NCI-H510A treated with DMSO at 0.1 percent for 48 hours (cell line): ENCODE measurements around the gene TXLNG.

Source experiments
- DNase-seq: peaks from one replicate; lab custom pipeline; 2025; lab: John Stamatoyannopoulos, UW

The TXLNG gene

DNA sequence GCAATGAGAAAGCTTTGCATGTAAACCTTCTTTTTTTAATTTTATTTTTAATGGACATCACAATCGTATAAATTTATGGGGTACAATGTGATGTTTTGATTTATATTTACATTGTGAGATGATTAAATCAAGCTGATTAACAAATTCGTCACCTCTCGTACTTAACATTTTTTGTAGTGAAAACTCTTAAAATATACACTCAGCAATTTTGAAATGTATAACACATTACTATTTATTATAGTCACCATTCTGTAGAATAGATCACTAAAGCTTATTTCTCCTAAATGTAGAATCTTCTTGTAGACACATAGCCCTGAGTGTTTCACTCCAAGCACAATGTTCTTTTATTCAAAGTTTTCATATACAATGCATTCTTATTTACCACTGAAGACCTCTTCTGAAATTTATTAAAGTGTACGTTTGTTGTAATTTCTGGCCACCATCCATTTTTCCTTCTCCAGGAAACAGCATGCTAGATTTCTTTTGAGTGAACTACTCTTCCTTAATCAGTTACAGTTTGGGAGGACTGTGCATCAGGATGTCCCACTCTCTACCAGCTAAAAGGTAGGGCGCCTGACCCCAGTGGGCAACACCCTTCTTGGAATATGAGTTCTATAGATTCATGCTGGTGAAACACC is 88.3 kb downstream of the TXLNG start:
- no peak for DNase-seq

DNA sequence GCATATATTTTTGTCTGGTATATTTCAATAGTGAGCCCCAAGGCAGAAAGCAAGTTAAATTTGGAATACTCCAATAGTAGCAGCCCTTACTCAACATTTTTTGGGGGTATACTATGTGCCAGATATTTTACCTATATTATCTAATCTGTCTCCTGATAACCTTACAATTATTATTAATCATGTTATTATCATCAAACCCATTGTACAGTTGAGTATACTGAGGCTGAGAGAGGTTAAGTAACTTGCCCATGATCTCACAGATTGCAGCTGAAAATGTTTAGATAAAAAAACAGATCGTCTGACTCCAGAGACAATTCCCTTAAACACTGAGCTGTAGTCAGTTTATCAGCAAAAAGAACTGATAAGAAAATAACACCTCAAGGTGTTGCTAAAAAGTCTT is 90.4 kb downstream of the TXLNG start:
- DNase-seq, result no peak

DNA sequence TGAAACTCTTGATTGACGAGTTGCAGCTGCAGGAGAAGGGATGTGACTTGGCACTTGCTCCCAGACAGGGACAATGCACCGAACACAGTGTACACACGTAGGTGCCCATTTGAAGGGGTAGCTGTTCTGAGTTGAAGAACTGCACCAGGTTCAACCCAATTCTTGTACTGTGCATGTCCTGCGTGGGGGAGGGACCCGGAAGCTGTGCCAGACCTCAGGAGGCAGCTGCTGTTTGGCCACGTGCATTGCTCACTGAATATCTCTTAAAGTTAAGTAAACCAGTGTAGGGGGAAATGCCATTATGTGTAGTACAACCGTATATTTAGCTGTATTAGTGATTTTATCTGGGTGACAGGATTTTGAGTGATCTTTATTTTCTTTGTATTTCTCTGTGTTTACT is 95.9 kb downstream of the TXLNG start:
- DNase-seq, result peak; percentile 39

DNA sequence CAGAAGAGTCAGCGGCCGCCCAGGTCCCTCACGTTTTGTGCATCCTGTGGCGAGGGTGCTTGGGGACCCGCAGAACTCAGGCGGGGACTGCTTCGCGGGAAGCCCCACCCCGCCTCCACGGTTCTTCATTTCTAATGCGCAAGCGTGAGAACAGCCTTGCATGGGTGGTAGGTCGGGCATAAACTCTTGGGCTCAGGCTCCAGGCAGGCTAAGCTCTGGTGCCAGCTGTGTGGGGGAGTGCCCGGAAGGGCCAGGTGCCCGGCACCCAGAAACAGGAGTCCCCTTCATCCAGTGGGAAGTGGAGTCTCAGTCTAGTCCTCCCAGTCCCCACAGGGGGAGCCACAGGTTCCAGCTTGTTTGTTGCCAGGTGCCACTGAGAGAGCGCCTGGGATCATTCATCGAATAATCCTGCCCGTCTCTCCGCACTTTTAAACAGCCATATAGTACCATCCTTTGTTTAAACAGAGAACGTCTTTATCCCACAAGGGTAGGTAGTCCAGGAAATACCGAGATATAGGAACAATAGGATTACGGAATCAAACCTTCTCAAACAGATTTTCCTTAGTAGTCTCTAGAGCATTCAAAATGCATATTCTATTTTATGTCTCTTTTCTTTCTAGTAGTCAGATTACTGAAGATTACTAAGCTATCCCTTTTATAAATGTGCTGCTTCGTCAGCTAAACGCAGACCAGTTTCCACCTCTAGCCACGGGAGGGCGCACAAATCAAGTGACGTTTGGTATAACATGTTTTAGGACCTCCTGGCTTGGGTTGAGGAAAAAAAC is 96.6 kb downstream of the TXLNG start:
- DNase-seq, result peak; percentile 88

DNA sequence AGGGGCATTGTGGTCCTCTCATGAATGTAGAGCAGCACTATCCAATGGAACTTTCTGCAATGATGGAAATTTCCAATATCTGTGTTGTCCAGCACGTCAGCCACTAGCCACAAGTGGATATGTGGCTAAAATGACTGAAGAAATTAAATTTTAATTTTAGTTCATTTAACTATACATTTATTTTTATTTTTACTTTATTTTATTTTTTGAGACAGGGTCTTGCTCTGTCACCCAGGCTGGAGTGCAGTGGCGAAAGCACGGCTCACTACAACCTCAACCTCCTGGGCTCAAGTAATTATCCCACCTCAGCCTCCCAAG is 97.2 kb downstream of the TXLNG start:
- DNase-seq, result no peak

DNA sequence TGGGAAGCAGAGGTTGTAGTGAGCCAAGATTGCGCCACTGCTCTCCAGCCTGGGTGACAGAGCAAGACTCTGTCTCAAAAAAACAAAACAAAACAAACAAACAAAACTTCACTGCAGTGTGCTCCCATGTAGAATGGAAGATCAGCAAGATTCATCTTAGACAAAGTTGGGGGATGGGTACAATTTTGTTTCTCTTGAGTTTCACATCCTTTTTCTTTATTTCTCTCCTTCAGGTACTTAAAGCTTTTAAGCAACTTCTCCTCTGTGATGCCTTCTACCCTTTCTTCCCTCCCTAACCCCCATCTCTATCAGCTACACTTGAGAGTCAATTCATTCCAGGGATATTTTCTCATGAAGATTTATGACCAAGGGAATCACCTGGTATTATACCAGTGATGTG is 99.4 kb downstream of the TXLNG start:
- DNase-seq, result no peak

DNA sequence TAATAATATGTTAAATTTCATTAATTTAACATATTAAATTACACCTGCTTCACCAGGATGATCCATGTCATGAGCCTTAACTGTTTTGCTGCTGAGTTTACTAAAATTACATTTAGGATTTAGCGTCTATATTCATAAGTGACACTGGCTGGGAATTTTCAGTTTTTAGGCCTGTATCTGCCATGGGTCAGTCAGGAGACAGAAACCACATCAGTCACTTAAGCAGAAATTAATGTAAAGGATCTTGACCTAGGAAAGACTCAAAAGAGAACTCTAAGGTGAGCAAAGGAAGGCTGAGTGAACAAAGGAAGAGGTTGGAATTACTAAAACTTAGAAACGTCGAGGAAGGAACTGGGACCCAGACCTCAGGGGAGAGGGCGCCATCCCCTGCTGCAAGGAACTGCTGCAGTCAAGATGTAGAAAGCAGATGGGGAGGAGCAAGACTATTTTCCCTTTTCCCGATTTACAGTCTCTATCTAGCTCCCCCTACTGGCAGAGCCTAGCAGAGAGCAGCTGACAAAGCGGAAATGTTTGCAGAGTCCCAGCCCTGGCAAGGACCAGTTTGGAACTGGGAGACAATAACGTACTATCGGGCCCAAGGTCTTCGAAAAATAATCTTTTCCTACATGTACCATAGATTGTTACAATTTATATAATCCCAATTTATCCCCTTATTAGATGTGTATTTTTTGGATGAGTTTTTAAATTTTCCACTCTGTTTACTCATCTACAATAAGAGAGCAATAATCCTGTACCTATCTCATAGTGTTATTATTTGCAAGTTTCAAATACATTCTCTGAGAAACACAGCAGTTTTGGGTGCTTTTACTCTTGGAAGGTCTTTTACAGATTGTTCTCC is 106.5 kb downstream of the TXLNG start:
- peak; percentile 88 for DNase-seq
